ENCODE measurements around the gene SEL1L2.

Gene SEL1L2

DNA sequence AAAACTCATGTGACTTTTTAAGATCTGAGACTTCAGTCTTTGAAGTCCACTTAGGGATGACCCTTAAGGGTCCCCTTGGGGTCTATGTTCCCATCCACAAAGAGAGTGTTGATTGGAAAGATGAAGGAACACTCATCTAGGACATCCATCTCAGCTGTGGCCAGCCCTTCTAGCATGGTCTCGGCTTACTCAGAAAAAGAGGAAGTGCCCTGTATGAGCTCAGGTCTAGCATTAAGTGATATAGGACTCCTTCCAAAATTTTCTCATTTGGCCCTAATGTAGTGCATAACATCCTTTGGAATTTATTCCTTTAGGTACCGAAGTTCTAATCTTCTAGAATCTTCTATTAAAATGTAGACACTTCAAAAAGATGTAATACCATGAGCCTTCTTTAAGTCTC, 128.2 kb downstream of the SEL1L2 start:
- peak; percentile 25 for DNase-seq

DNA sequence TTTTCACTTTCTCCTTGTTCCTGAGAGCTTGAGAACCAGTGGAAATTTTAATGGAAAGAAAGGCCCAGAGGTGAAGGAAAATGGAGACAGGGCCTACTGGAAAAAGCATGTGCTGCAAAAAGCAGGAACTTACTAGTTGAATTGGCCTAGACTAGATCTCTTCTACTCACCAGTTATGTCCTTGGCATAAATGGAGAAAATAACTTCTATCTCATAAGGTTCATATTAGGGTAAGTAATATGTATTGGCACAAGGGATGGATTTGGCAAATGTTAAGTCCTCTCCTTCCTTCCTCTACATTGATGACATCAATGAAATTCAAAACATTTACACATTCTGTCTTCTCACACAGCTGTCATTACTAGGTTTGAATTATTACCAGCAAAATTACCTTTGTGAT, 131.5 kb downstream of the SEL1L2 start:
- no peak for DNase-seq

DNA sequence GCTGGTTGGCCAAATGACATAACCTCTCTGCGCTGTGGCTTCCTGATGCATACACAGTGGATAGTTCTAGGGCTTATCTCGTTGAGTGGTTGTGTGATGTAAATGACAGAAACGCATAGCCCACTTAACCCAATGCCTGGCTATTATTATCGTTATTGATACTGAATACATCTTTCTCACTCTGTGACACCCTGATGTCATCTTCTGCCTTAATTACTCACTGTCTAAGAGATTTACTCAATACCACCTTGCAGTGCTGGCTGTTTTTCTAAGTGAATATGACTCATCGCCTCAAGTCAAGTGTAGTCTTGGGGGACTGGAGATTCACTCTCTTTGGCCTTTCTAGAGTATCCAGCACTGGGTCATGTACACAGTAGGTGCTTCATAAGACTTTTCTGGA, 132.0 kb downstream of the SEL1L2 start:
- DNase-seq, result no peak

GRCh38 chr20:13857961-13858360, 132.5 kb downstream of the SEL1L2 start:
- no peak for DNase-seq

GRCh38 chr20:13857304-13857703, 133.1 kb downstream of the SEL1L2 start:
- DNase-seq, result no peak

DNA sequence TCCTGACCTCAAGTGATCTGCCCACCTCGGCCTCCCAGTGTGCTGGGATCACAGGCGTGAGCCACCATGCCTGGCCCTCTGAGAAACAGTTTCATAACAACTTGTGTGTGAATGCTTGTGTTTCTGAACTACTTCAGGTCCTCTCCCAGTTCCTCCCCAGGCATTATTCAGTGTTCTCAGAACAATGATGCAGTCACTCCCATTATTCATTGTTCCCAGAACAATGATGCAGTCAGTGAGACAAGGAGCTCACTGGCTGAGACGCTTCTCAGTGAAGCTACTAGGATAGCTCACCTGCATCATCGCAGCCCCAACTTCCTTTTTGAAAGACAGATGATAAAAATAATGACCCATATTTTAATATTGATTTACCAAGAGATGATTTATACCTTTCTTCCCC, 134.1 kb downstream of the SEL1L2 start:
- no peak for DNase-seq

DNA sequence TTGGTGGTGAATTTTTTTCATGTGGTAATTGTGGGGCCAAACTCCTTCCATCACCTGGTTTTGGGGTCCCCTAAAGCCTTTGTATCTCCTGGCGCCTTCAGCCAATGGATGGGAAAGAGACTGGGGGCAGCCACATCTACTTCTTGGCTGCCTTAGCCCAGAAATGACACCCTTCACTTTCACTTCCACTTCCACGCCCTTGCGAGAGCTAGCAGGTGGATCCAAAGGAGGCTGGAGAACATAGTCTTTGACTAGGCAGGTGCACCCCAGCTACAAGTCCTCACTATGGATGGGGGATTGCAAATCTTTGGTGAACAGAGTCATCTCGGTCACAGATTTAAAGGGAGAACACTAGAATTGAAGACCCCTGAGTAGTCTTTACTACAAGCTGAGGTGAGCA, 134.8 kb downstream of the SEL1L2 start:
- DNase-seq, result no peak

DNA sequence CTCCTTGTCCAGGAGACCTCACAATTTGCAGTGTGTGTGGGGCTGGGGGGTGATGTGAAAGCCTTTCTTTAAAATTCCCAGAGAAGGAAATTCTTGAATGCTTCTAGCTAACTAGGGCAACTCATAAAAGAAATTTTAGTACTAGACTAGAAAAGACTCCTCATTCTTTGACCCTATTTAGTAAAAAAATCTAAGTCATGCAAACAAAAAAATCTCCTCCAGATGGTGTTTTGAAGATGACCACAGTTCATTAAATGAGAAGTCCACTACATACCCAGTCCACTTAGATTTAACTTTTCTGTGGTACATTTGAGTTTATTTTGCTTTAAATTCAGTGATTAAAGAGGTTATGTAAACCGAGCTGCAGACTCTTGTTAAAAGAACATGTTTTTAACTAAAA, 138.1 kb downstream of the SEL1L2 start:
- DNase-seq, result no peak

GRCh38 chr20:13851279-13851678, 139.1 kb downstream of the SEL1L2 start:
- no peak for DNase-seq

- DNase-seq, result no peak
Observed at GRCh38 chr20:13844296-13844695, 146.1 kb downstream of the SEL1L2 start.

DNA sequence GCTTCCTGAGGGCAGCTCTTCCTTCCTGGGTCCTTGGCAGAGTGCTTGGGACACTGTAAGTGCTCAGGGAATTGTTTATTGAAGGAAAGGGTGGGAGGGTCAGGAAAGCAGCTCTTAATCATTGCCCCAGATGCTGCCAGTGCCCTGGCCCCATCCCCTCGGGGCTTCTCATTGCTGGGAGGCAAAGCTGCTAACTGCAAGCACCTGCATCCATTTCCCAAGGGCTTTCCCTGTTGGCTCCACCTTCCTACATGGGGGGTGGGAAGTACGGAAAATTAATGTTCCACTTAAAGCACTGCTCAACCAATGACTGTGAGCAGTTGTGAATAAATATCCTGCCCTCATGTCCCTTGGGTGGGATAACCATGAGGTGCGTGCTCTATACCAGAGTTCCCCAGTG, 149.2 kb downstream of the SEL1L2 start:
- no peak for DNase-seq

GRCh38 chr20:13840093-13840465, 150.3 kb downstream of the SEL1L2 start:
- DNase-seq, result no peak

- DNase-seq, result no peak
Observed at GRCh38 chr20:13839421-13840092, 150.9 kb downstream of the SEL1L2 start.

GRCh38 chr20:13838664-13839063, 151.8 kb downstream of the SEL1L2 start:
- no peak for DNase-seq

DNA sequence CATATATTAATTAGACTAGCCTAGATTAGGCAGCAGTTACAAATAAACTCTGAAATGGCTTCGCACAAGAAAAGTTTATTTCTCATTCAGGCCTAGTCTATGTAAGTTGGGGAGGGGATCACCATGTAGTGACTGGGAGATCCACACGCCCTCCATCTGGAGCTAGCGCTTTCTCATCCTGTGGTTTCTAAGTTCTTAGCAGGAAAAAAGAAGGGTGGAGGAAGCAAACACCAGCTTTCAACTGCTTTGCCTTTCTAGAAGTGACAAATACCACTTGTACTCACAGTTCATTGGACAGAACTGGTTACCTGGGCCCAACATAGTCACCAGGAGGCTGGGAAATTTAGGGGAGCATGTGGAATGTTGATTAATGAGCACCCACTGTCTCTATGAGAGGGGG, 158.9 kb downstream of the SEL1L2 start:
- DNase-seq, result no peak

DNA sequence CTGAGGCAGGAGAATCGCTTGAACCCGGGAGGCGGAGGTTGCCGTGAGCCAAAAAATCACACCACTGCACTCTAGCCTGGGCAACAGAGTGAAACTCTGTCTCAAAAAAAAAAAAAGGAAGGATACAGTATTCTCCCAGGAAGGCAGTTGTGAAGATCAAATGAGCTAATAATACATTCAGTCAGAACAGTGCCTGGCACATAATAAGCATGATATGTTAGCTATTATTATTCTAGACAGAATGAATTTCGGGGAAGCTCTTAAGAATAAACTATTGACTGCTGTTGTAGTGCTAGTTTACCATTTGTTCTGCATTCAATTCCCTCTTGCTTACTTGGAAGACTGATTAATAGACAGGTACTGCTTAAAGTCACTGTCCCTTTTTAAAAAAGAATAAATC, 164.9 kb downstream of the SEL1L2 start:
- no peak for DNase-seq

DNA sequence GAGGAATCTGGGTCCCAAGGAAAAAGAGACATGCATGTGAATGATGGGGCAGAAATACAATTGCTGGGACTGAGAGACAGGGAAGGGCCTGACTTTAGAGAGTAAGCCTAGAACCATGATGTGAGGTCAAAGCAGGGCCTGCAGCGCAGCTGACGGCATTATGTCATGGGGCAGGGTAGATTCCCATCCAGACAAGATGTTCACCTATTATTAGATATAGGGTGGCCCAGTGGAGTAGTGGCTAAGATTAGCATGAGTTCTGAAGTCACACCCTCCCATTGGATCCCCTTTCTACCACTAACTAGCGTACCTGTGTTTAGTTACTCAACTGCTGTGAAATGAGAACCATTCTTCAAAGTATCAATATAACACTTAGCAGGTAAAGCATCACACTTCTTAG, 166.0 kb downstream of the SEL1L2 start:
- DNase-seq, result no peak

- DNase-seq, result no peak
Observed at GRCh38 chr20:13822459-13822858, 168.0 kb downstream of the SEL1L2 start.

GRCh38 chr20:13821876-13822275, 168.5 kb downstream of the SEL1L2 start:
- peak; percentile 12 for DNase-seq

DNA sequence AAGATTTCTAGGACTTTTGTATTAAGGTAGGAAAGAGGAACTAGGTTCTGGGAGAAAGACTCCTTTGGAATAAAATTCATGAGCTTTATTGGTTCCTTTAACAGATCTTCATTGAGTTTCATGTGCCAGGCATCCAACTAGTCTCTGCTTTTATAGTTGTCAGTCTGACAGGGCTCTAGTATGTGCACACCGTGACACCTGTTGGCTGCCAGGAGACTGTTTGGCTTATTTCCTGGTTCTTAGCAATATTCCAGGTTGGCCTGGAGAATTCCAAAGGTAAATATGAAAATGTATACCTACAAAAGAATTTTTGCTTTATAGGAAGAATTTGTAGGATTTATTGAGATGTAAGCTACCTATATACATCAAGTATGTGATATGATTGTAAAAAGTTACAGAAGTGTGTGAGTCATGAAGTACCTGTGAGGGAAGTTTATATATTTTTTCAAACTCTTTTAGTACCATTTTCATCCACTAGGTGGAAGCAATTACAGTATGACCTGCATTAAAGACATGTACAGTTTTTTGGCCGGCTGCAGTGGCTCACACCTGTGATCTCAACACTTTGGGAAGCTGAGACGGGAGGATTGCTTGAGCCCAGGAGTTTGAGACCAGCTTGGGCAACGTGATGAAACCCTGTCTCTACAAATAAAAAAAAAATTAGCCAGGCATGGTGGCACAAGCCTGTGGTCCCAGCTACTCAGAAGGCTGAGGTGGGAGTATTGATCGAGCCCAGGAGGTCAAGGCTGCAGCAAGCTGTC, 170.3 kb downstream of the SEL1L2 start:
- peak; percentile 77 for DNase-seq

- DNase-seq, result no peak
Observed at GRCh38 chr20:13817342-13817741, 173.1 kb downstream of the SEL1L2 start.

GRCh38 chr20:13816757-13817156, 173.7 kb downstream of the SEL1L2 start:
- DNase-seq, result no peak

GRCh38 chr20:13814672-13815071, 175.7 kb downstream of the SEL1L2 start:
- no peak for DNase-seq

GRCh38 chr20:13813910-13814309, 176.5 kb downstream of the SEL1L2 start:
- no peak for DNase-seq

DNA sequence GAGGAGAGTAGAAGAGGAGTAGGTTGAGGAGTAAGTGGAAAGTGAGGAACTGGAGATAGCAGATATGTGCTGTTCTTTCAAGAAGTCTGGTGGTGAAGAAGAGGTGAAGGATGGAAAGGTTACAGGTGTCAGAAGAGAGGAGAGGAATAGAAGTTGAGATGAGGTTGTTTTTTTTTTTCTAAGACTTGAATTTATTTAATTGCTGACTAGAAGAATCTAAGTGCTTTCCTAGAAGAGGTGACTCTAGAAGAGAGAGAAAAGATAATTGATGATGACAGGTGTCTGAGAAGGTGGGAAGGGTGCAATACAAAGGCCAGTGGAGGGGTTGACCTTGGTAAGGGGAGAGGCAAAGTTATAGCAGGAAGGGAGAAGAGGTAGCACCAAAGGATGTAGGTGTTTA, 180.0 kb downstream of the SEL1L2 start:
- no peak for DNase-seq
